GM23338 (cell line): ENCODE measurements around the gene TACSTD2.

Experiments used
- CREB1 ChIP-seq: fragments of 250-450 bp; sonication (Bioruptor Pico); IDR thresholded peaks from 2 replicates; pipeline ENCODE4 v1.5.0; 2020; ENCODE audit warnings: low read depth, mild to moderate bottlenecking, moderate library complexity
- CTCF ChIP-seq, 2 experiments: fragments of 200-600 bp in 1 of 2; sonication (generic) in 1 of 2; conservative IDR thresholded peaks; 2 replicates each; pipeline versions ENCODE4 v1.5.1 to v1.6.1; 2016 to 2017; ENCODE audit warnings: antibody characterized with exemption in 2 of 2, low read depth in 2 of 2, mild to moderate bottlenecking in 2 of 2, moderate library complexity in 1 of 2
- ETS1 ChIP-seq: IDR thresholded peaks from 2 replicates; pipeline ENCODE4 v1.6.1; 2016; ENCODE audit warnings: antibody characterized with exemption
- EZH2 ChIP-seq: fragments of 200-600 bp; sonication (generic); IDR thresholded peaks from one replicate; pipeline ENCODE4 v1.8.0; 2017; ENCODE audit warnings: antibody characterized with exemption, mild to moderate bottlenecking, low read depth; ENCODE audit not compliant: unreplicated experiment
- EZH2phosphoT487 ChIP-seq: fragments of 200-600 bp; sonication (generic); IDR thresholded peaks from one replicate; pipeline ENCODE4 v1.8.1; 2018; ENCODE audit warnings: antibody characterized with exemption; ENCODE audit not compliant: unreplicated experiment
- JUNB ChIP-seq: IDR thresholded peaks from one replicate; pipeline ENCODE4 v1.6.1; 2016; ENCODE audit warnings: antibody characterized with exemption; ENCODE audit not compliant: unreplicated experiment
- NANOG ChIP-seq: IDR thresholded peaks from 2 replicates; pipeline ENCODE4 v1.6.1; 2016; ENCODE audit warnings: antibody characterized with exemption, borderline replicate concordance
- POLR2AphosphoS5 ChIP-seq: IDR thresholded peaks from 2 replicates; pipeline ENCODE4 v1.6.1; 2016; ENCODE audit warnings: antibody characterized with exemption, low read depth
- REST ChIP-seq: IDR thresholded peaks from one replicate; pipeline ENCODE4 v1.6.1; 2018; ENCODE audit warnings: antibody characterized with exemption; ENCODE audit not compliant: unreplicated experiment
- STAT1 ChIP-seq: IDR thresholded peaks from one replicate; pipeline ENCODE4 v1.6.1; 2016; ENCODE audit warnings: antibody characterized with exemption; ENCODE audit not compliant: unreplicated experiment
- ZNF114 ChIP-seq: fragments of 250-450 bp; sonication (Bioruptor Pico); IDR thresholded peaks from 2 replicates; pipeline ENCODE4 v1.5.0; 2020; ENCODE audit warnings: mild to moderate bottlenecking, moderate library complexity
- ZNF331 ChIP-seq: fragments of 250-450 bp; sonication (Bioruptor Pico); IDR thresholded peaks from 2 replicates; pipeline ENCODE4 v1.5.0; 2020; ENCODE audit warnings: low read depth, mild to moderate bottlenecking, moderate library complexity
- ZNF462 ChIP-seq: fragments of 250-450 bp; sonication (Bioruptor Pico); IDR thresholded peaks from 2 replicates; pipeline ENCODE4 v1.5.0; 2020; ENCODE audit warnings: mild to moderate bottlenecking, moderate library complexity

GRCh38 chr1:58528518-58528917 is 48.5 kb downstream of the TACSTD2 start:
- TF ChIP-seq POLR2AphosphoS5 (no peak), CTCF (conservative IDR thresholded peaks at IDR 0.05; ENCODE audit: low read depth in 2 of 2) (no peak), EZH2 (no peak), REST (no peak), EZH2phosphoT487 (no peak), CREB1 (CRISPR knock-in tag) (no peak), ZNF331 (CRISPR knock-in tag) (no peak), JUNB (no peak), ZNF114 (CRISPR knock-in tag) (no peak), ETS1 (no peak), NANOG (no peak), STAT1 (no peak), ZNF462 (CRISPR knock-in tag) (no peak)
